Stimulated activated CD4-positive, alpha-beta T cell treated with anti-CD3 and anti-CD28 coated beads, Interleukin-2, amount 100 ng/mL, for 48 hours (primary cell): ENCODE results near the gene SLC9A8.
"Not testable (repeated sequence)": the region's sequence is repeated elsewhere in the genome, so short reads cannot be mapped to it uniquely, and the experiment has no call there.

Experiments
- DNase-seq, 2 donors: peaks; one replicate each; pipeline ENCODE4 v3.0.0-alpha.2; 2020

Gene SLC9A8

DNA sequence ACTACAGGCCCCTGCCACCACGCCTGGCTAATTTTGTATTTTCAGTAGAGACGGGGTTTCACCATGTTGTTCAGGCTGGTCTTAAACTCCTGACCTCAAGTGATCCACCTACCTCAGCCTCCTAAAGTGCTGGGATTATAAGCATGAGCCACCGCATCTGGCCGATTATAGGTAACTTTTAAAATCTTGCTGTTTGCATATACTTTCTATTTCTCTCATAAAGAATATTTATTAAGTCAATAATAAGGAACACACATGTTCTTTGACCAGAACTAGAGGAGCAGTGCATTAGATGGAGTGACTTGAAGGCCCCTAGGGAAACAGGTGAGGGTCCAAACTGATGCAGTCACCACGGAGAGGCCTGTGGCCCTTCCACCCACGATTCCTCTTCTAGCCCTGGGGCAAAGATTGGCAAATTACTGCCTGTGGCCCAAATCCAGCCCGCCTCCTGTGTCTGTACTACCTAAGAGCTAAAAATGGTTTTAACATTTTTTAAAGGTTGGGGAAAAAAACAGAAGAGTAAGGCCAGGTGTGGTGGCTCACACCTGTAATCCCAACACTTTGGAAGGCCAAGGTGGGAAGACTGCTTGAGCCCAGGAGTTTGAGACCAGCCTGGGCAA, 83.0 kb downstream of the SLC9A8 start:
- not testable (repeated sequence) for DNase-seq

DNA sequence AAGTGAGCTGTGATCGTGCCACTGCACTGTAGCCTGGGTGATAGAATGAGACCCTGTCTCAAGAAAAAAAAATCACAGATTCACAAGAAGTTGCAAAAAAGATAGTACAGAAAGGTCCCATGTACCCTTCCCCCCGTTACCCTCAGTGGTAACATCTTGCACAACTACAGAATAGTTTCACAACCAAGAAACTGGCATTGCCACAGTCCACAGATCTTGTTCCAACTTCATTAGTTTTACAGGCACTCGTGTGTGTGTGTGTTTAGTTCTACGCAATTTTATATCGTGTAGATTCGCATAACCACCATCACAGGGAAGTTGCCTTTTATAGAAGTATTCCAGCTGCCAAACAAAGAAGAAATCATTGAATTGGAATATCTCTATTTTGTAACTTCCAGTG, 83.6 kb downstream of the SLC9A8 start:
- DNase-seq: no peak

DNA sequence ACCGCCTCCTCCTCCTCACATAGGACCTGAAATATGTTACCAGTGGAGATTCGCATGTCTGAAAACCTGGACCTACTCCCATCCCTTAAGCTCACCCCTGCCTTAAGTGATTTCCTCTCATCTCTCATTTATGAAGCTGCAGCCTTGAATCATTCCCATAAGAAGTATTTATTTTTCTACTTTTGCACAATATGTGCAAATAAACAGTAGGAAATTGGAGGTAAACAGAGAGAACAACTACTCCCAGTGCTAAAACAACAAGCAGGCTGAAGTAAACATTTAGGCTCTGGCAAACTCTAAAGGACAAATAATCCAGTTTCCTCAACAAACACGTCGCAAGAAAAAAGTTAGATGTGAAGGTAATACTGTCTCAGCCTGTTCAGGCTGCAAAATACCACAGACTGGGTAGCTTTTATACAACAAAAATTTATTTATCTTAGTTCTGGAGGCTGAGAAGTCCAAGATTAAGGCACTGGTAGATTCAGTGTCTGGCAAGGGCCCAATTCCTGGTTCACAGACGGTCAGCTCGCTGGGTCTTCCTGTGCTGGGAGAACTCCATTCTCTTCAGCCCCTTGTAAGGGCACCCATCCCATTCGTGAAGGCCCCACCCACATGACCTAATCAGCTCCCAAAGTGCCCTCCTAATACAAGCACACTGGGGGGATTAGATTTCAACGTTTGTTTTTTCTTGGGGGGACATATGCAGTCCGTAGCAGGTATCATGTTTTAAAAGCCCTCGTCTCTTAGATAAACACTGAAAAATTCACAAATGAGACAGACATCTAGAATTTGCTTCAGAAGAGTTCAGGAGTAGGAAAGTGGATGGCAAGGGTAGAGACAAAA, 87.1 kb downstream of the SLC9A8 start:
- no peak for DNase-seq

DNA sequence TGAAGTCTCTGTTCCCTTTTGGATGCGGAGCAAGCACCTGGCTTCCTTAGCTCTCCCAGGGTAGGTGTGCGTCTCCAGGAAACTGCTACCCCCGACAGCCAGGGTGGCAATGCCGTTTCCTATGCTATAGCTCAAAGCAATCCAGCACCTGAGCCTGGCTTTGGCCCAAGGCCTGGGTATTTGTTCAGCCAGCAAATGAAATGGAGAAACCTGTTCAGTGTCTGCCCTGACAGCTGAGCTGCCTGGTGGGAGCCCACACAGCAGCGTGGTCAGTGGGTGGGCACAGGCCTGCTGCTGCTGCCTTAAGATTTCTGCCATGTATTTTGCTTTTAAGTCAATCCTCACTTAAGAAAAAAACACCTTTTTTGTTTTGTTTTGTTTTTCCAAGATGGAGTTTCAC, 89.0 kb downstream of the SLC9A8 start:
- no peak for DNase-seq

DNA sequence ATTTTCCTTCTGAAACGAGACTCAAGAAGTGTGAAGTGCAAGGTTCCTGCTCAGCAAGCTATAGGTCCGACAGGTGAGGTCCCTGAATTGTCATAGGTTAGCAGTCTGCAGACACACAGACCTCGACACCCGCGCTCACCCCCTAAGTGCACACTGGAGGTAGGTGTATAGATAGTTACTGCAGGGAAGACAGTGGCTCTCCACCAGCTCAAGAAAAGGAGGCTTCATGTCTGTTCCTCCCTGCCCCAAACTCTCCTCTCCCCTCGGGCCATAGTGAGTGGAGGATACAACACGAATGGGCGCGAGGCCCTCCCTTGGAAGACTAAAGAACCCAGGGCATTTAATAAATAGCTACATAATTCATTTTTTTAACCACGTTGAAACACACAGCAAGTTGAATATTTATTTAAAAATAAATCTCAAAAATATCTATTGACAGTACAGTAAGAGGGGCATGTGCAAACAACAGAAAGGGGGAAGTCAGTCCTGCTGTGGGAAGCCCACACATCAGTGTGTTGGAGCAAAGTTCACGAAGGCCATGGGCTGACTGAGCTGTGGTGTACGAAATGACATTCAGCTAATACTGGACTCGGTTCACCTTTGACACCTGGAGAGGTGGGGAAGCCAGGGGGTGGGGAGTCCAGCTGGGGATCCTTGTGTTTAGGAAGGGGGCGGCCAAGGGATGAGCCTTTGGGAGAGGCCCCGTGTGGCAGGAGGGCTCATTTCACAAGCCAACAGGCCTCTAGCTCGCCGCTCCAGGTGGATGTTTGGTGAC, 92.0 kb downstream of the SLC9A8 start:
- no peak for DNase-seq

DNA sequence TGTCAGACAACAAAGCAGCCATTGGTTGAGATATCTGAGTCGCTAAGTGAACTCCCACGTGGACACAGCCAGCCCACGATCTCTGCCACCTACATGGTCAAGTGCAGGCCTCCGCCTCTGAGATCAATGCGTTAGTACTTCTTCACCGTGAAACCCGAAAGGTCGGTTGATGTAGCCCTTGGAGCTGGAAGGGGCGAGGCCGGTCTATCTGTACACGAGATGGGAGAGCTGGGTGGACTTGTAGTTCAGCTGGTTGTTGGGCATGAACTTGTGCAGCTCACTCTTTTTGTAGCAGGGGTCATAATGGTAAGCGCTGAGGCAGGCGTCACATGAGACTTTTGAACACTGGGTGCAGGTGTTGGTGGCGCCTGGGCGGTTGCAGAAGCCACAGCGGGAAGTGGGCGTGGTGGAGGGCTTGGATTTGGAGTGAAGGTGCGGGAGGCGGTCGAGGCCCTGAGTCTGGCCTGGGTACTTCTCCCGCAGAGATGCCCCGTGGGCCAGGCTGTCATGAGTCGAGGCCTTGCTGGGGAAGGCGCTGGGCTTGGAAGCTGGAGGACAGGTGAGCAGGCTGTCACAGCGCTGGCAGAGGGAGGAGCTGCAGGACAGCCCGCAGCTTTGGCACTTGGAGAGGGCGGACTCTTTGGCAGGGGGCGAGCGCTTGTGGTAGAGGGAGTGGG, 92.9 kb downstream of the SLC9A8 start:
- DNase-seq: no peak

DNA sequence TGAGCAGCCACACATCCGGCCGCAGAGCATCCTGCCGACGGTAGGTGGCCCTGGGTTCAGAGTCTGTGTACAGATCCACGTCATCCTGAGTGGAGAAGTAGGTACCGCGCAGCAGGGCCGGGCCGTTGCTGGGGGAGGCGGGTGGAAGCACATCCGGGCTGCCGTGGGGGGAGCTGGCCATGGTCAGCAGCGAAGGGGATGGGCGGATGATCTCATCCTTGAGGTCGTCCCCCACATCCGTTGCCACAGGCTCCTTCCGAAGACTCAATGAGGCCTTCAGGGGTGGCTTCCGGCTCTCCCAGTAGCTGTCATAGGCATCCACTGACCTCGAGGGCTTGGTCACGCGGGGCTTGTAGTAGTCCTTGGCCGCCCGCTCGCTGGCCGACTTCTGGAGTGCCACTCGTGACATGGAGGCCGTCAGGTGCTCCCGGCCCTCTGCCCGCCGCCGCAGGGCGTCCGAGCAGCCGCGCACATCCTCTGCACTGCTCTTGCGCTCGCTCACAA, 93.5 kb downstream of the SLC9A8 start:
- DNase-seq: no peak

DNA sequence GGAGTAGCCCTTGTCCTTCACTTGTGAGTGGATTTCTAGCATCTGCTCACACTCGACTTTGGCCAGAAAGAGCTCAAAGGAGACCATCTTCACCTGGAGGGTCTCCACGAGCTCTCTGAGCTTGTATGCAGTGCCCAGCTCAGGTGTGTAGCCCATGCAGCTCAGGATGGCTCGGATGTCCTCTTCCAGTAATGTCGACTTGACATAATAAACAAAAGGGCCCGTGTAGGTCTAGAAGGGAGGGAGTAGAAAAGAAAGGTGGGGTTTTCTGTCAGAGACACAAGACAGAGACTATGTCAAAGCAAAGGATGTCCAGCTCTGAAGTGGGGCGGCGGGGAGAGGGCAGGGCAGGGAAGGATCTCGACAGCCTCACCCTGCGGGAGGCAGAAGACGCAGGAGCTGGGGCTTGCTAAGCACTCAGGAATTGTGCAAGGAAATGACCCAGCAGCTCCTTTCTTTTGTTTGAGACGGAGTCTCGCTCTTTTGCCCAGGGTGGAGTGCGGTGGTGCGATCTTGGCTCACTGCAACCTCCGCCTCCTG, 94.1 kb downstream of the SLC9A8 start:
- no peak for DNase-seq

DNA sequence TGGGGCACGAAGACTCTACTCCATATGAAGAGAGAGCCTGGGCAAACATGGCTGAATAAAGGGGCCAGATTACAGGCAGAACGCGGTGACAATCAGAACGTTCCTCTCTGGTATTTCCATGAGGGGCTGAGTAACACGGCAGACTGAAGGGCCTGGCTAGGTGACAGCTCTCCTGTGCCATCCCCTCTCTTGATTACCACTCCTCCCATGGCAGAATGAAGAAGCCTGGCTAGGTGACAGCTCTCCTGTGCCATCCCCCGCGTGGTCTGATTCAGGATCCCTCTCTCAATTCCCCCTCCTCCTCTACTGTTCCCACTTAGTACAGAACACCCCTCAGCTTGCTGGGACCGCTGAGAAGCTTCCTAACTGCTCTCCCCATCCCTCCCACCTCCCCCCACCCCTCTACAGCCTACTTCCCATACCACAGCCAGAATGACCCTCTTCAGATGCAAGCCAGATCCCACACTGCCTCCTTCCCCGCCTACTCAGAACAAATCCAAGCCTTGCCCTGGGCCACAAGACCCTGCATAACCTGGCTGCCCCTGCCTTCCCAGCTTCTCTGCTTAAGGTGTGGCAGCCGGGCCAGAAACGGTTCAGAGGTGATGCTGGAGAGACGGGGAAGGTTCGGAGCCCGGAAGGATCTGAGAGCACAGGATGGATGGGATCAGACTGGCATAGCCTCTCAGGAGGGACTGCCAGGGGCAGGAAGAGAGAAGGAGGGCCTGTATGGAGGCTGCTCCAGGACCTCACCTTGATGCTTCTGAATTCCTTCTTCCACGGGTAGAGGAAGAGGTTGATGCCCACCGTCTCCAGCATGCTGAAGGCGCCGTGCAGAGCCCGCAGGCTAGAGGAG, 95.0 kb downstream of the SLC9A8 start:
- no peak for DNase-seq

DNA sequence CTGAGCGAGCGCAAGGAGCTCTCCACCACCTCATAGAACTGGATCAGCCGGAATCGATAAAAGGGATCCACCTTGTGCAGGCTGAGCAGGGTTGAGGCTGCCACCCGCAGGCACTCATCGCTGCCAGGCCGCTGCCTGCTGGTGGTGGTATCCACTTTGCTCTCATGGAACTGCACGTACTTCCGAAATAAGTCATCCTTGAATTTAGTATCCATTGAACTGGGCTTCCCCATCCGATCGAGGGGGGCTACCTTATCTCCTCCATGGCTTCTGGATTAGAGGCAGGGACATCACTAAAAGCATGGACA, 95.6 kb downstream of the SLC9A8 start:
- DNase-seq: no peak

DNA sequence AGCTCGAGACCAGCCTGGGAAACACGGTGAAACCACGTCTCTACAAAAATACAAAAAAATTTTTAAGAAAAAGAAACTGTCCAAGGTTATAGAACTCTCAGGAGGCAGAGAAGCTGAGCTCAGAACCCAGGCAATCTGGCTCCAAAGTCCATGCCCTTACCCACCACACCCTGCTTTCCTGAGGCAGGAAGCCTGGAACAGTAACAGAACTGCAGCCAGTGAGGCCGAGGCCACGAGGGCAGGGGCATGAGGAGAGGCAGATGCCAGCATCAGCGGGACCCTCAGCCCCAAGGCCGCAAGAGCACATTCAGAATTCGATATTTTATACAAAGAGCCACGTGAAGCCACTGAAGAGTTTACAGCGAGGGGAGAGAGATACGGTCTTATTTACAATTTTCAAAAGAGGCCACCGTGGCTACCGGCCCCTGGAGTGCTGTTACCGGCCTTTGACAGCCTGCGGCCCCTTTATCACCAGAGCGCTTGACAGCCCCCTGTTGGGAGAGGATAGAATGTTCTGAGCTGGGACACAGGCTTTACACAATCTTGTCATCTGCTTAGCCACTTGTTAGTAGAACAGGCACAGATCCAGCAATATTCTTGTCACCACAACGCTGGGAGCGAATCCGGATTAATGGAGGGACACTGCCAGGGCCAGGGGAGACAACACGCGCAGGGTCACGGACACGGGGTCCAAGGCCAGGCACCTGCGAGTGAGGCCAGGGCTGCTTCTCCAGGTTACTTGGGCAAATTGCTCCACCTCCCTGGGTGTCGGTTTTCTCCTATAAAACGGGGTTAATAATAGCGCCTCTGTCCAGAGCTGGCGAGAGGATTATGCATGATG, 97.1 kb downstream of the SLC9A8 start:
- DNase-seq: no peak

DNA sequence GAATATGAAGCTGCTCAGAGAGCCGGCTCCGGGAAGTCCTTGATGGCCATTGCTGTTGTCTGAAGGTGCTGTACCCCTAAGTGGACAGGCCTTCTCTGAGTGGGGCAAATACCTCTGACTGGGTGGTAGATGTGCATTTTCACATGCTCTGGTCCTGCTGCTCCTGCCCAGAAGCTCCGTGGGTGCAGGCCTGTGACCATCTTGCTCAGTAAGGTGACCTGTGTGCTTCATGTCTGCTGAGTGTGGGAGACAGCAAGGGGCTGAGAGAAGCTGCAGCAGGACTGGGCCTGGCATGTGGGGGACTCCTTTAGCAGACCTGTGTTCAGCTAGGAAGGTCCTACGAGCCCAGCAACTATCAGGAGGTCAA, 97.7 kb downstream of the SLC9A8 start:
- DNase-seq: no peak

DNA sequence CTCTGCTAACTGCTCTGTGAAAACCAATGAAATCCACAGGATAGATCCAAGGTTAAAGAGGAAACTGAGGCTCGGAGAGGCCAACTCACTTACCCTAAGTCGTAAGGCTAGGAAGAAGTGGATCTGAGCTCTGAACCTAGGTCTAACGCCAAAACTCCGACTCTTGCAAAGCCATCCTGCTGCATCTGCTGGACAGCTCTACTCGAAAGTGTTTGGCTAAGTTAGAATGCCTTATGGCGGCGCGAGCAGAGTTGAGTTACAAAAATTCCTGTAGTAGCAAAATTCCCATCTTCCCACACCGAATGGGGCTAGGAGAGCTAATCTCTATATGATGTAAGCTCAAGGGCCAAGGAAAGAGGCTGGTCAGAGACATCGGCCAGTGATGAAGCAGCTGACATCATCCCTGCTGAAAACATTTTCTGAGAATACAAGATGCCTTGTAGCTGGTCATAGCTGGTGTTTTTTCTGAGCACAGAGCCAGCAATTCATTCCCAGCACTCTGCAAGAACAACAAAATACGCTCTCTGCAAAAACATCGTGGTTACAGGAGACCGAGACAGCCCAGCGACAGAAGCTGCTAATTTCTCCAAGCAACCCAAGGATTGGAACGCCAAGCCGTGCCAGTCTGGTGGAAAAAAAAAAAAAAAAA, 100.9 kb downstream of the SLC9A8 start:
- no peak for DNase-seq

DNA sequence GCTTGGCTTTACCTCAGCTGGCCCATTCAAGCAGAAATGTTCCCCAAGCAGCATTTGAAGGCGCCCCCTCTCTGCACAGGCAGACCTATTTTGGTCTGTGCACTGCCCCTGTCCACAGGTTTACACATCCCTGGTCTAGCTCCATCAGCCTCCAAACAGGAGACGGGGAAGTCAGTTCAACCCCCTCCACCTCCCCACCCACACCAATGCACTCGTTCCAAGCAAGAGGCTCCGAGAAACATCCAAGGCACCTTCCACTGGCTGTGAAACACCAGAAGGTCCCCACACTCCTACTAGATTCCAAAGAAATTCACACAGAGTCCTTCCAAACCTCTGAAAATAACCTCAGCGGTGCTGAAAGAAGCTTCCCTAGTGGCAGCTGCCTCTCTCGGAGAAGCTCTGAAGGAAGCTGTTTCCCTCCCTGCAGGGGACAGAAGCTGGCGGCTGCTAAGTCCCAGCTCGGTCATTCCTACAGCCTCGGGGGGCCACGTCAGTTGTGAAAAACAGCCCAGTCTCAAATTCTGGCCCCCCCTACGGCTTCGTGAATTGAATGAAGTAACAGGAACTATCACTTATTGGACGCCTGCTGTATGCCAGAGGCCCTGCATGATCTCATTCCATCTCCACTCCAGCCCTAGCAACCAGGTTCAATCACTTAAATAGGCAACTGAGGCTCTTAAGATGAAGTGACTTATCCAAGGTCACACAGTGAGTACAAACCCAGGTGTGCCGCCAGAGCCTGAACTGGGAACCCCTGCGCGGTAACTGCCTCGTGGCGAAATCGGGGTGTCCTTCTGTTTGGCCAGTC, 101.9 kb downstream of the SLC9A8 start:
- DNase-seq: no peak

DNA sequence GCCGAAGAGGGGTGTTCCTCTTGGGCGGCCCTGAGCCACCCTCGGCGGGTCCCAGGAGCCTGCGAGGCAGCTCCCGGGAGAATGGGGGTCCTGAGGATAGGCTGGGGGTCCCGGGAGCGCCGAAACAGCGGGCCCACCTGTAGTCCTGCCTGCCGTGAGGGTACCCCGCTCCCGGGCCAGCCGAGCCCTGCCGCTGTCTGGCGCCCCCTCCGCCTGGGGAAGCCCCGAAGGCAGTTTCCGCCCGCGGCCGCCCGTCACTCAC, 102.4 kb downstream of the SLC9A8 start:
- DNase-seq: no peak

DNA sequence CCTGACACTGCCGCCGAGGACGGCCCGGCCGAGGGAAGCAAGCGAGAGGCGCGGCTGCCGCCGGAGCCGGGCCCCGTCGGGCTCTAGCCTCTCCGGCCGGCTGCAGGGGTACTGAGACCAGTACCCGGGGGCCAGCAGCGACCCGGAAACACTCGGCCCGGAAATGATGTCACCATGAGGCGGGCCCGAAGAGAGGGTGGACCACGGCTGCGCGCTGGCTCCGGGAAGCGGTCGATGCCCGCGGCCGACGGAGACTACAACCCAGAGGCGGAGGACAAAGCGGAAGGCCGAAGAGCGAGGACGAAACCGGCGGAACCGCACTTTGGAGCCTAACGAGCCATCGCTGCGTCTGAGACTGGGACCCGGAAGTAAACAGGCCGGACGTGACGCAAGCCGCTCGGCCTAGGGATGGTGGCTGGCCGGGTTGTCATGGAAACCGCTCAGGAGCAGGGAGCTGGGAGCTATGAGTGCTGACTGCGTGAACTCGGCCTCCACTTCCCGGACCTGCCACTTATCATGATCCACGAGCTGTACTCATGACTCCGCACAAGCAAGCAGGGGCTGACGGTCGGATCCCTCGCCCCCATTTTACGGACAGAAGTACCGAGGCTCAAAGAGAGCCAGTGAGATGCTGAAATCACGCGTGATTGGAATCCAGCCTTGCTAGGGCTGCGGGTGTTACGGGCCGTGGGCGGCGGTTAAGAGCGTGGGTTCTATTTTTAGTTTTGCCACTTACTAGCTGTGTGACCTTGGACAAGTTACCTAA, 102.9 kb downstream of the SLC9A8 start, which contains the start of gene SPATA2:
Gene SPATA2 (minus strand): TSS at position 150 of the 766 bp plus-strand sequence. CDS start 7,039 bp downstream, outside the sequence.
- peak; percentile 92 to 94 for DNase-seq

DNA sequence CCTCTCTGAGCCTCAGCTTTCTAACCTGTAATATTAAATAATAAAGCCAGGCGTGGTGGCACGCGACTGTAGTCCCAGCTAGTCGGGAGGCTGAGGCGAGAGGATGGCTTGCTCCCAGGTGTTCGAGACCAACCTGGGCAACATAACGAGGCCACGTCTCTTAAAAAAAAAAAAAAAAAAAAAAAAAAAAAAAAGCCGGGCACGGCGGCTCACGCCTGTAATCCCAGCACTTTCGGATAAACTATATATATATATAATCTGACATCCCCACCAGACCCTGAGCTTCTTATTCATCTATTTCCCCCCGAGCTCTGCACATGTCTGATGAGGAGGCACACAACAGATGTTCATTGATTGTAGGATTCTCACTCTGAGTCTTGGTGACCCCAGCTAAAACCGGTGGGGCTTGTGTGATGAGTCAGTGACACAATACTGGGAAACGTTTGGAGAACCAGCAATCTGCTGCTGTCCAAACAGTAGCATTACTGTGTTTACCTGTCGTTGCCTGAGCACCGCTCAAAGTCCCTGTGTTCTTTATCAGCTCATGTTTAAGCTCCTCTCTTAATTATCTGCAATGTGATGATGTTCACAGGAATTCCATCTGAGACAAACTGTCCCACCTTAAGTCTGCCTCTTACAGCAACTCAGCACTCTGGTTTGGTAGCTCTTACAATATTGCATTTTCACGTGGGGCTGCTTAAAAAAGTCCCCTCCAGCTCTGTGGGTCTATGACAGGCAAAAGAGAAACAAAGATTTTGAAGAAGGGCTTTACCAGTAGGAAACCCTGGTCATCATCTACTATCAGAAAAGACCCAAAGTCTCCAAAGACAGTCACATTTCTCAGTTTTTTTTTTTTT, 103.7 kb downstream of the SLC9A8 start:
- no peak for DNase-seq

DNA sequence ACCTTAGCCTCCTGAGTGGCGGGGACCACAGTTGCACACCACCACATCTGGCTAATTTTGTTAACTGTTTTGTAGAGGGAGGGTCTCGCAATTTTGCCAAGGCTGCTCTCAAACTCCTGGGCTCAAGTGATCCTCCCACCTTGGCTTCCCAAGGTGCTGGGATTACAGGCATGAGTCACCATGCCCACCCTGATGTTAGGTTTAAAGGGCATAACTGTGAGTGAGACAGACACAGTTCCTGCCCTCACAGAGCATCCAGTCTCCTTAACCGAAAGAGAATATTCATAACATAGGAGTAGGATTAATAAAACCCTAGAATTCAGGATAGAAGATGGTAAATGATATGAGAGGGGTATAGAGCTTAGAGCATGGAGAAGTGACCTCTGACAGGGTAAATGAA, 105.8 kb downstream of the SLC9A8 start:
- no peak for DNase-seq
